Upper lobe of left lung (tissue), 4 donors: ENCODE results near the gene ZNF597.
"Not testable (repeated sequence)": the region's sequence is repeated elsewhere in the genome, so short reads cannot be mapped to it uniquely, and the experiment has no call there.

ENCODE experiments used
- CTCF ChIP-seq, 6 experiments: fragments of 450-650 bp in 4 of 6; fragments of 200-600 bp in 2 of 6; sonication (generic) in 2 of 6; IDR thresholded peaks; one replicate each; pipeline ENCODE4 v1.5.1; 2016 to 2019; ENCODE audit warnings: antibody characterized with exemption in 6 of 6
- POLR2A ChIP-seq, 4 donors: fragments of 450-650 bp; IDR thresholded peaks; one replicate each; pipeline ENCODE4 v1.5.1; 2016 to 2017; ENCODE audit warnings: antibody characterized with exemption in 4 of 4, mild to moderate bottlenecking in 2 of 4

GRCh38 chr16:3474870-3475269 lies 31.6 kb upstream of the ZNF597 start:
- TF ChIP-seq CTCF, POLR2A (IDR thresholded peaks at IDR 0.05): not testable (repeated sequence)
